Thoracic aorta (tissue), 2 donors: ENCODE data around the gene PPP2R1A. TPM values are rescaled to one million over a fixed set of nuclear protein-coding genes. Genes with fewer than 3 reads are reported as not detected.

ENCODE experiments used
- ATAC-seq: fragments of 150-250 bp; one replicate; pipeline ENCODE4 v1.8.0; 2017; ENCODE audit warnings: low read depth; ENCODE audit not compliant: insufficient number of reproducible peaks, low FRiP score
- DNase-seq: peaks from one replicate; pipeline ENCODE4 v3.0.0-alpha.2; 2020; ENCODE audit warnings: low spot score
- H3K27ac ChIP-seq, 2 donors: fragments of 200-600 bp; sonication (generic); 1 replicate in 1 of 2; 2 replicates in 1 of 2; pipeline ENCODE4 v1.5.1; 2016; ENCODE audit warnings: mild to moderate bottlenecking in 2 of 2, moderate library complexity in 2 of 2
- H3K27me3 ChIP-seq: fragments of 200-600 bp; sonication (generic); replicated peaks from 2 replicates; pipeline ENCODE4 v1.6.0; 2016; ENCODE audit warnings: mild to moderate bottlenecking; ENCODE audit not compliant: insufficient read depth
- H3K36me3 ChIP-seq: fragments of 200-600 bp; sonication (generic); one replicate; pipeline ENCODE4 v1.5.1; 2016
- H3K4me1 ChIP-seq, 2 donors: fragments of 200-600 bp; sonication (generic); 1 replicate in 1 of 2; 2 replicates in 1 of 2; pipeline versions ENCODE4 v1.5.1 to v1.6.0; 2016; ENCODE audit warnings: low read depth in 2 of 2, mild to moderate bottlenecking in 1 of 2; ENCODE audit not compliant: control insufficient read depth in 1 of 2
- H3K4me3 ChIP-seq: fragments of 200-600 bp; sonication (generic); 2 replicates; pipeline ENCODE4 v1.5.1; 2016; ENCODE audit warnings: mild to moderate bottlenecking
- H3K9me3 ChIP-seq: fragments of 200-600 bp; sonication (generic); 2 replicates; pipeline ENCODE4 v1.5.1; 2016
- total RNA-seq, 2 donors: library from RNA; depleted of rRNA; stranded (reverse); fragments of >200 nt; gene quantifications; one replicate each; pipeline versions ENCODE4 v1.1.0 to v1.2.3, GENCODE V29; 2016
- TF ChIP-seq, protein P1 (sequence below): fragments of 200-600 bp; sonication (generic); IDR thresholded peaks from one replicate; pipeline ENCODE4 v1.5.1; 2019; ENCODE audit warnings: antibody characterized with exemption

PPP2R1A gene
- total RNA-seq, 2 donors from 2014 or later: 153 to 252 TPM

DNA sequence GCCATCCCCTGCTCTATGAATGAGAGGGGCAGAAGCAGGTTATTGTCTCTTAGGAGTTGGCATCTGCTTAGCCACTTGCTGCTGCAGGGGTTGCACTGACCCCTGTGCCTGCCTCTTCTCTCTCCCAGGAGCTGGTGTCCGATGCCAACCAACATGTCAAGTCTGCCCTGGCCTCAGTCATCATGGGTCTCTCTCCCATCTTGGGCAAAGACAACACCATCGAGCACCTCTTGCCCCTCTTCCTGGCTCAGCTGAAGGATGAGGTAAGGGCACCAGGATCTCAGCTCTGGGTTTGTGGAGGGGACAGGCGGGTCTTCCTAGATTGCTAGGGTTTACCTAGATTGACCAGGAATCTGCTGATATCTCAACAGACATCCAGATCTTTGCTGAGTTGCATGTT, 26.5 kb downstream of the PPP2R1A start:
- TF ChIP-seq, protein P1, sequence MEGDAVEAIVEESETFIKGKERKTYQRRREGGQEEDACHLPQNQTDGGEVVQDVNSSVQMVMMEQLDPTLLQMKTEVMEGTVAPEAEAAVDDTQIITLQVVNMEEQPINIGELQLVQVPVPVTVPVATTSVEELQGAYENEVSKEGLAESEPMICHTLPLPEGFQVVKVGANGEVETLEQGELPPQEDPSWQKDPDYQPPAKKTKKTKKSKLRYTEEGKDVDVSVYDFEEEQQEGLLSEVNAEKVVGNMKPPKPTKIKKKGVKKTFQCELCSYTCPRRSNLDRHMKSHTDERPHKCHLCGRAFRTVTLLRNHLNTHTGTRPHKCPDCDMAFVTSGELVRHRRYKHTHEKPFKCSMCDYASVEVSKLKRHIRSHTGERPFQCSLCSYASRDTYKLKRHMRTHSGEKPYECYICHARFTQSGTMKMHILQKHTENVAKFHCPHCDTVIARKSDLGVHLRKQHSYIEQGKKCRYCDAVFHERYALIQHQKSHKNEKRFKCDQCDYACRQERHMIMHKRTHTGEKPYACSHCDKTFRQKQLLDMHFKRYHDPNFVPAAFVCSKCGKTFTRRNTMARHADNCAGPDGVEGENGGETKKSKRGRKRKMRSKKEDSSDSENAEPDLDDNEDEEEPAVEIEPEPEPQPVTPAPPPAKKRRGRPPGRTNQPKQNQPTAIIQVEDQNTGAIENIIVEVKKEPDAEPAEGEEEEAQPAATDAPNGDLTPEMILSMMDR: no peak
- ATAC-seq (no peak), DNase-seq (no peak)
- no peaks in the 10 kb centered on the region for H3K4me1 ChIP-seq
- H3K36me3 ChIP-seq: peaks cover 94% of the 10 kb centered on the region
- H3K27me3 ChIP-seq: no peaks in the 10 kb centered on the region
- no peak overlapping the region for H3K27ac ChIP-seq
- no peak overlapping the region for H3K4me3 ChIP-seq
- H3K9me3 ChIP-seq: no peaks in the 10 kb centered on the region

DNA sequence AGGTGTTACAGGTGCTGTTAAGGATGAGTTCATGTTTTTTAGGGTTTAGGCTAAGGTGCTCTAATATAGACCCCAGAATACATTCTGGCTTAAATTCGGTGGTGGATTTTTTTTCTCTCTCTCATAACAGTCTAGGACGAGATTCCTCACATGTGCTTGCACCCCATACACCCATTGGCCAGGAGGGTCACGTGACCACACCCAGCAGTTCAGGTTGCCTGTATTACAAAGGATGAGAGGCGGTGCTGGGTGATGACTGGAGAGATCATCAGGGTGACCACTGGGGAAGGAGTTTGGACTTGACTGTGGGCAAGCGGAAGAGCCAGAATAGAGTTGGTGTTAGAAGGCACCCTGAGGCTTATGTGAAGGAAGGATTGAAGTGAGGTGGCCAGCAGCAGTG, 27.7 kb downstream of the PPP2R1A start:
- H3K36me3 ChIP-seq: peaks cover 94% of the 10 kb centered on the region
- no peaks in the 10 kb centered on the region for H3K27me3 ChIP-seq
- no peaks in the 10 kb centered on the region for H3K4me1 ChIP-seq
- H3K9me3 ChIP-seq: no peaks in the 10 kb centered on the region
- H3K4me3 ChIP-seq: no peak overlapping the region
- ATAC-seq (no peak), DNase-seq (no peak)
- no peak overlapping the region for H3K27ac ChIP-seq
- TF ChIP-seq, protein P1: no peak

DNA sequence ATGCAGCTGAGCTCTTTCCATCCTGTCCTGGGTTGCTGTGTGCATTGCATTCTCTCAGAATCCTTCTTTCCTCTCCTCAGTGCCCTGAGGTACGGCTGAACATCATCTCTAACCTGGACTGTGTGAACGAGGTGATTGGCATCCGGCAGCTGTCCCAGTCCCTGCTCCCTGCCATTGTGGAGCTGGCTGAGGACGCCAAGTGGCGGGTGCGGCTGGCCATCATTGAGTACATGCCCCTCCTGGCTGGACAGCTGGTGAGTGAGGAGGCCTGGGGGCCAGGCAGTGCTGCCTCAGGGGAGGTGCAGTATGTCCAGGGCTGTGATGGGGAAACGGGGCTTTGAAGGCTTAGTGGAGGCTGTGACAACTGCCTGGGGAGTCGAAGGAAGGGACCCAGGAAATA, 29.8 kb downstream of the PPP2R1A start:
- no peak for DNase-seq
- TF ChIP-seq, protein P1: no peak
- Histone ChIP-seq H3K27ac (no peak overlapping the region), H3K4me3 (no peak overlapping the region), H3K9me3 (no peaks in the 10 kb centered on the region), H3K4me1 (no peaks in the 10 kb centered on the region), H3K36me3 (peaks cover 96% of the 10 kb centered on the region), H3K27me3 (no peaks in the 10 kb centered on the region)
- no peak for ATAC-seq

DNA sequence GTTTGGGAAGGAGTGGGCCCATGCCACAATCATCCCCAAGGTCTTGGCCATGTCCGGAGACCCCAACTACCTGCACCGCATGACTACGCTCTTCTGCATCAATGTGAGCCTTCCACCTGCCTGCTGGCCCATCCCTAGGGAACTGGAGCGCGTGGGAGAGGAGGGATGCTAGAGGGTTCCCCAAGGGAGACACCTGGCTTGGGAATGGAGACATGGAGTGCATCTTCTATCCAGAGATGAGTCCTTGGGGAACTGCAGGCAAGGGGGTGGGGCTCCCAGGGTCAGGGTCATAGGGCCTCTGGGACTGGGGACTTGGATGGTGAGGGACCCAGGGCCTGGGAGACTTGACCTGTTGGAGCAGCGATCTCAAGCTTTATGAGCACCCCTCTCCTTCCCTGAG, 31.2 kb downstream of the PPP2R1A start:
- peaks cover 94% of the 10 kb centered on the region for H3K36me3 ChIP-seq
- TF ChIP-seq, protein P1: no peak
- H3K27ac ChIP-seq: no peak overlapping the region
- H3K4me3 ChIP-seq: no peak overlapping the region
- no peaks in the 10 kb centered on the region for H3K4me1 ChIP-seq
- H3K9me3 ChIP-seq: no peaks in the 10 kb centered on the region
- no peaks in the 10 kb centered on the region for H3K27me3 ChIP-seq
- DNase-seq: no peak
- ATAC-seq: no peak

DNA sequence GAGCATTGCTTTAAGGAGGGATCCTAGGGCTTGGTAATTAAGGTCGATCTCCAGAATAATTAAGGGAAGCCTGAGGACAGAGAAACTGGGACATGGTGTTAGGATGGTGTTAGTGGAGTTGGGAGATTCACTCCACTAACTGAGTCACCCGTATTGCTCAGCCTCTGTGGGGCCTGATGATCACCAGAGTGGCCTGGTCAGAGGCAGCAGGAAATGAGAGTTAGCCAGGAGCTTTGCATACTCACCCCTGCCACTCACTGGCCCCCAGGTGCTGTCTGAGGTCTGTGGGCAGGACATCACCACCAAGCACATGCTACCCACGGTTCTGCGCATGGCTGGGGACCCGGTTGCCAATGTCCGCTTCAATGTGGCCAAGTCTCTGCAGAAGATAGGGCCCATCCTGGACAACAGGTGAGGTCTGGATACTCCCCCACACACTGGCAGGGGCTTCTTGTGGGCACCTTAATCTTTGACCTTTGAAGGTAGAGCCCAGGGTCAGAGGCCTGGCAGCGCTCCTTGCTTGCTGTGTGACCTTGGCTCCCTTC, 32.1 kb downstream of the PPP2R1A start:
- Histone ChIP-seq H3K9me3 (no peaks in the 10 kb centered on the region), H3K36me3 (peaks cover 94% of the 10 kb centered on the region), H3K27ac (no peak overlapping the region), H3K4me3 (no peak overlapping the region), H3K27me3 (no peaks in the 10 kb centered on the region), H3K4me1 (no peaks in the 10 kb centered on the region)
- TF ChIP-seq, protein P1: no peak
- ATAC-seq (no peak), DNase-seq (no peak)
